Prostate gland (tissue), 2 donors: ENCODE measurements around the gene PKHD1. TPM values are rescaled to one million over a fixed set of nuclear protein-coding genes. Genes with fewer than 3 reads are reported as not detected.

Experiments used
- DNase-seq: peaks from one replicate; pipeline ENCODE4 v3.0.0-alpha.2; 2019; ENCODE audit warnings: low spot score
- H3K27ac ChIP-seq, 2 donors: fragments of 200-600 bp; sonication (generic); 2 replicates each; pipeline ENCODE4 v1.5.1; 2017 to 2019
- H3K27me3 ChIP-seq: fragments of 200-600 bp; sonication (generic); replicated peaks from 2 replicates; pipeline ENCODE4 v1.5.1; 2019; ENCODE audit not compliant: insufficient read depth
- H3K36me3 ChIP-seq, 2 donors: fragments of 200-600 bp; sonication (generic); 1 replicate in 1 of 2; 2 replicates in 1 of 2; pipeline versions ENCODE4 v1.5.1 to v1.8.1; 2017 to 2019
- H3K4me1 ChIP-seq: fragments of 200-600 bp; sonication (generic); replicated peaks from 2 replicates; pipeline ENCODE4 v1.5.1; 2019
- H3K4me3 ChIP-seq, 2 donors: fragments of 200-600 bp; sonication (generic); 2 replicates each; pipeline ENCODE4 v1.5.1; 2017 to 2019
- H3K9me3 ChIP-seq: fragments of 200-600 bp; sonication (generic); 2 replicates; pipeline ENCODE4 v1.5.1; 2017
- CTCF ChIP-seq, 4 experiments: fragments of 200-600 bp in 2 of 4; fragments of 450-650 bp in 2 of 4; sonication (generic) in 2 of 4; IDR thresholded peaks; 1 replicate in 3 of 4; 2 replicates in 1 of 4; pipeline ENCODE4 v1.5.1; 2016 to 2019; ENCODE audit warnings: antibody characterized with exemption in 4 of 4, mild to moderate bottlenecking in 2 of 4, moderate library complexity in 2 of 4
- POLR2A ChIP-seq: fragments of 450-650 bp; IDR thresholded peaks from one replicate; pipeline ENCODE4 v1.6.1; 2016; ENCODE audit warnings: antibody characterized with exemption, mild to moderate bottlenecking
- POLR2AphosphoS5 ChIP-seq: sonication (generic); formaldehyde crosslinking; IDR thresholded peaks from one replicate; pipeline ENCODE4 v1.6.1; 2017; ENCODE audit warnings: antibody characterized with exemption
- WGBS: methylation state at CpG from one replicate; pipeline ENCODE4 v1.1.5; 2018; 5-methylcytosine and 5-hydroxymethylcytosine counted together
- intact Hi-C: fragments of 100-400 bp; cut with DNase I; formaldehyde crosslinking; loops from one replicate; pipeline ENCODE4 v1.14.2; 2022
- total RNA-seq, 2 donors: library from RNA; depleted of rRNA; stranded (reverse); fragments of >200 nt; gene quantifications; one replicate each; pipeline ENCODE4 v1.1.0, GENCODE V29; 2016

The PKHD1 gene
- total RNA-seq, 2 donors from 2014 or later, result 0.46 to 1.1 TPM

- no peak for DNase-seq
- intact Hi-C loops, result loop anchor here (5.0 to 10.0 kb wide), 2 partner anchors 65 to 1203 kb away; partner anchors contain the start of gene TFAP2B
- TF ChIP-seq POLR2AphosphoS5 (no peak), CTCF (IDR thresholded peaks at IDR 0.05) (no peak), POLR2A (no peak)
- 50% methylated on average over 5 of the region's 5 CpGs for WGBS
- H3K36me3 ChIP-seq, result no peaks in the 10 kb centered on the region
- no peaks in the 10 kb centered on the region for H3K4me1 ChIP-seq
- H3K9me3 ChIP-seq, result no peaks in the 10 kb centered on the region
- no peak overlapping the region for H3K4me3 ChIP-seq
- H3K27ac ChIP-seq, result peak overlapping the region; percentile 6 to 18
- no peaks in the 10 kb centered on the region for H3K27me3 ChIP-seq
Measured at GRCh38 chr6:52019881-52020280, 67.5 kb downstream of the PKHD1 start.

GRCh38 chr6:52019092-52019491 is 68.3 kb downstream of the PKHD1 start:
- no peak for DNase-seq
- no peaks in the 10 kb centered on the region for H3K4me1 ChIP-seq
- H3K36me3 ChIP-seq, result no peaks in the 10 kb centered on the region
- H3K4me3 ChIP-seq, result no peak overlapping the region
- intact Hi-C loops, result loop anchor here (10.0 kb wide), 1 partner anchor 64 kb away; no protein-coding TSS in a partner anchor
- TF ChIP-seq POLR2AphosphoS5 (no peak), CTCF (IDR thresholded peaks at IDR 0.05) (no peak), POLR2A (no peak)
- no peaks in the 10 kb centered on the region for H3K27me3 ChIP-seq
- H3K9me3 ChIP-seq, result no peaks in the 10 kb centered on the region
- WGBS, result 66% methylated on average over 3 of the region's 3 CpGs
- peak overlapping the region in 1 of 2 donors; percentile 18 for H3K27ac ChIP-seq

GRCh38 chr6:52016915-52017748 is 70.3 kb downstream of the PKHD1 start:
- no peak for DNase-seq
- no peak for TF ChIP-seq CTCF (IDR thresholded peaks at IDR 0.05)
- no peak for TF ChIP-seq POLR2A
- no peak for TF ChIP-seq POLR2AphosphoS5
- Histone ChIP-seq H3K9me3 (no peaks in the 10 kb centered on the region), H3K4me3 (no peak overlapping the region), H3K27me3 (no peaks in the 10 kb centered on the region), H3K27ac (peak overlapping the region in 1 of 2 donors; percentile 18), H3K4me1 (peaks cover 4% of the 10 kb centered on the region), H3K36me3 (no peaks in the 10 kb centered on the region)
- intact Hi-C loops, result loop anchor here (10.0 kb wide), 1 partner anchor 62 kb away; no protein-coding TSS in a partner anchor
- 55% methylated on average over 14 of the region's 14 CpGs for WGBS

- TF ChIP-seq POLR2AphosphoS5, result no peak
- TF ChIP-seq POLR2A, result no peak
- H3K4me1 ChIP-seq, result peaks cover 4% of the 10 kb centered on the region
- no peaks in the 10 kb centered on the region for H3K36me3 ChIP-seq
- intact Hi-C loops, result loop anchor here (10.0 kb wide), 1 partner anchor 61 kb away; no protein-coding TSS in a partner anchor
- no peak overlapping the region for H3K4me3 ChIP-seq
- H3K27me3 ChIP-seq, result no peaks in the 10 kb centered on the region
- WGBS, result 19% methylated on average over 1 of the region's 1 CpG
- no peaks in the 10 kb centered on the region for H3K9me3 ChIP-seq
- no peak for DNase-seq
- no peak overlapping the region for H3K27ac ChIP-seq
Measured at GRCh38 chr6:52015953-52016352, 71.5 kb downstream of the PKHD1 start.

- Histone ChIP-seq H3K4me3 (no peak overlapping the region), H3K9me3 (no peaks in the 10 kb centered on the region), H3K27ac (peak overlapping the region; percentile 61 to 69), H3K36me3 (no peaks in the 10 kb centered on the region), H3K4me1 (peaks cover 4% of the 10 kb centered on the region), H3K27me3 (no peaks in the 10 kb centered on the region)
- no peak for DNase-seq
- TF ChIP-seq POLR2A (no peak), POLR2AphosphoS5 (no peak), CTCF (IDR thresholded peaks at IDR 0.05) (no peak)
- intact Hi-C loops, result loop anchor here (10.0 kb wide), 1 partner anchor 60 kb away; no protein-coding TSS in a partner anchor
- 69% methylated on average over 1 of the region's 1 CpG for WGBS
Measured at GRCh38 chr6:52014391-52014790, 73.0 kb downstream of the PKHD1 start.
